Retinal pigment epithelial cell (primary cell): ENCODE measurements around the gene PTPRC.

Experiments used
- DNase-seq: peaks from one replicate; pipeline ENCODE4 v3.0.0-alpha.2; 2010; ENCODE audit warnings: low read depth
- H3K4me3 ChIP-seq: 2 replicates; pipeline ENCODE4 v1.5.1; 2011; ENCODE audit warnings: mild to moderate bottlenecking, low read length, control low read depth, moderate library complexity
- CTCF ChIP-seq: conservative IDR thresholded peaks from 2 replicates; pipeline ENCODE4 v1.5.1; 2011; ENCODE audit warnings: low read depth, low read length, control low read depth, inconsistent platforms

Gene PTPRC

GRCh38 chr1:198708761-198709525 lies 70.1 kb downstream of the PTPRC start:
- DNase-seq: no peak
- TF ChIP-seq CTCF: no peak

GRCh38 chr1:198711837-198712236 lies 73.0 kb downstream of the PTPRC start:
- H3K4me3 ChIP-seq: no peak overlapping the region
- no peak for DNase-seq
- TF ChIP-seq CTCF: no peak

More at GRCh38 chr1:198708761-198709525, 70.1 kb downstream of the PTPRC start:
- H3K4me3 ChIP-seq: no peak overlapping the region

- H3K4me3 ChIP-seq: no peak overlapping the region
- no peak for DNase-seq
- TF ChIP-seq CTCF: no peak
Observed at GRCh38 chr1:198713081-198713480, 74.2 kb downstream of the PTPRC start.

- DNase-seq: no peak
- no peak for TF ChIP-seq CTCF
Observed at GRCh38 chr1:198714271-198714670, 75.4 kb downstream of the PTPRC start.

GRCh38 chr1:198716051-198716450 lies 77.2 kb downstream of the PTPRC start:
- no peak for TF ChIP-seq CTCF
- DNase-seq: no peak
- H3K4me3 ChIP-seq: no peak overlapping the region

More at GRCh38 chr1:198714271-198714670, 75.4 kb downstream of the PTPRC start:
- H3K4me3 ChIP-seq: no peak overlapping the region

GRCh38 chr1:198717510-198717909 lies 78.7 kb downstream of the PTPRC start:
- TF ChIP-seq CTCF: no peak
- H3K4me3 ChIP-seq: no peak overlapping the region
- DNase-seq: no peak

- H3K4me3 ChIP-seq: no peak overlapping the region
- no peak for DNase-seq
- no peak for TF ChIP-seq CTCF
Observed at GRCh38 chr1:198723127-198723526, 84.3 kb downstream of the PTPRC start.
